ENCODE data around the gene NFATC1.

The NFATC1 gene

DNA sequence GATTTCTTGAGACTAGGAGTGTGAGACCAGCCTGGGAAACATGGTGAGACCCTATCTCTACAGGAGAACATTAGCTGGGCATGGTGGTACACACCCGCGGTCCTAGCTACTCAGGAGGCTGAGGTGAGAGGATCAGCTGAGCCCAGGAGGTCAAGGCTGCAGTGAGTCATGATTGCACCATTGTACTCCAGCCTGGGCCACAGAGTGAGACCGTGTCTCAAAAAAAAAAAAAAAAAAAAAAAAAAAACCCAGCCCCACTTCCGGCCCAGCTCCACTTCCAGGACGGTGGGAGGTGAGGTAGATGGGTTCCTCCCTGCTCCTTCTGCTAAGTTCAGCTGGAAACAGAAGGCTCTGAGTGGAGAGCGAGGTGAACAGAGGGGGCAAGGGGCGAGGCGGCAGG lies 41.4 kb upstream of the NFATC1 start:
- no peak for ATAC-seq
- TF ChIP-seq CSDC2 (CRISPR knock-in tag; IDR thresholded peaks at IDR 0.05) = no peak
- TF ChIP-seq, protein P1, sequence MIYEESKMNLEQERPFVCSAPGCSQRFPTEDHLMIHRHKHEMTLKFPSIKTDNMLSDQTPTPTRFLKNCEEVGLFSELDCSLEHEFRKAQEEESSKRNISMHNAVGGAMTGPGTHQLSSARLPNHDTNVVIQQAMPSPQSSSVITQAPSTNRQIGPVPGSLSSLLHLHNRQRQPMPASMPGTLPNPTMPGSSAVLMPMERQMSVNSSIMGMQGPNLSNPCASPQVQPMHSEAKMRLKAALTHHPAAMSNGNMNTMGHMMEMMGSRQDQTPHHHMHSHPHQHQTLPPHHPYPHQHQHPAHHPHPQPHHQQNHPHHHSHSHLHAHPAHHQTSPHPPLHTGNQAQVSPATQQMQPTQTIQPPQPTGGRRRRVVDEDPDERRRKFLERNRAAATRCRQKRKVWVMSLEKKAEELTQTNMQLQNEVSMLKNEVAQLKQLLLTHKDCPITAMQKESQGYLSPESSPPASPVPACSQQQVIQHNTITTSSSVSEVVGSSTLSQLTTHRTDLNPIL (CRISPR knock-in tag; IDR thresholded peaks at IDR 0.05; ENCODE audit: low read depth) = no peak
- no peak for TF ChIP-seq OSR1 (CRISPR knock-in tag; IDR thresholded peaks at IDR 0.05)
- TF ChIP-seq, protein P2, sequence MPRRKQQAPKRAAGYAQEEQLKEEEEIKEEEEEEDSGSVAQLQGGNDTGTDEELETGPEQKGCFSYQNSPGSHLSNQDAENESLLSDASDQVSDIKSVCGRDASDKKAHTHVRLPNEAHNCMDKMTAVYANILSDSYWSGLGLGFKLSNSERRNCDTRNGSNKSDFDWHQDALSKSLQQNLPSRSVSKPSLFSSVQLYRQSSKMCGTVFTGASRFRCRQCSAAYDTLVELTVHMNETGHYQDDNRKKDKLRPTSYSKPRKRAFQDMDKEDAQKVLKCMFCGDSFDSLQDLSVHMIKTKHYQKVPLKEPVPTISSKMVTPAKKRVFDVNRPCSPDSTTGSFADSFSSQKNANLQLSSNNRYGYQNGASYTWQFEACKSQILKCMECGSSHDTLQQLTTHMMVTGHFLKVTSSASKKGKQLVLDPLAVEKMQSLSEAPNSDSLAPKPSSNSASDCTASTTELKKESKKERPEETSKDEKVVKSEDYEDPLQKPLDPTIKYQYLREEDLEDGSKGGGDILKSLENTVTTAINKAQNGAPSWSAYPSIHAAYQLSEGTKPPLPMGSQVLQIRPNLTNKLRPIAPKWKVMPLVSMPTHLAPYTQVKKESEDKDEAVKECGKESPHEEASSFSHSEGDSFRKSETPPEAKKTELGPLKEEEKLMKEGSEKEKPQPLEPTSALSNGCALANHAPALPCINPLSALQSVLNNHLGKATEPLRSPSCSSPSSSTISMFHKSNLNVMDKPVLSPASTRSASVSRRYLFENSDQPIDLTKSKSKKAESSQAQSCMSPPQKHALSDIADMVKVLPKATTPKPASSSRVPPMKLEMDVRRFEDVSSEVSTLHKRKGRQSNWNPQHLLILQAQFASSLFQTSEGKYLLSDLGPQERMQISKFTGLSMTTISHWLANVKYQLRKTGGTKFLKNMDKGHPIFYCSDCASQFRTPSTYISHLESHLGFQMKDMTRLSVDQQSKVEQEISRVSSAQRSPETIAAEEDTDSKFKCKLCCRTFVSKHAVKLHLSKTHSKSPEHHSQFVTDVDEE (CRISPR knock-in tag; IDR thresholded peaks at IDR 0.05) = no peak
- TF ChIP-seq, protein P3, sequence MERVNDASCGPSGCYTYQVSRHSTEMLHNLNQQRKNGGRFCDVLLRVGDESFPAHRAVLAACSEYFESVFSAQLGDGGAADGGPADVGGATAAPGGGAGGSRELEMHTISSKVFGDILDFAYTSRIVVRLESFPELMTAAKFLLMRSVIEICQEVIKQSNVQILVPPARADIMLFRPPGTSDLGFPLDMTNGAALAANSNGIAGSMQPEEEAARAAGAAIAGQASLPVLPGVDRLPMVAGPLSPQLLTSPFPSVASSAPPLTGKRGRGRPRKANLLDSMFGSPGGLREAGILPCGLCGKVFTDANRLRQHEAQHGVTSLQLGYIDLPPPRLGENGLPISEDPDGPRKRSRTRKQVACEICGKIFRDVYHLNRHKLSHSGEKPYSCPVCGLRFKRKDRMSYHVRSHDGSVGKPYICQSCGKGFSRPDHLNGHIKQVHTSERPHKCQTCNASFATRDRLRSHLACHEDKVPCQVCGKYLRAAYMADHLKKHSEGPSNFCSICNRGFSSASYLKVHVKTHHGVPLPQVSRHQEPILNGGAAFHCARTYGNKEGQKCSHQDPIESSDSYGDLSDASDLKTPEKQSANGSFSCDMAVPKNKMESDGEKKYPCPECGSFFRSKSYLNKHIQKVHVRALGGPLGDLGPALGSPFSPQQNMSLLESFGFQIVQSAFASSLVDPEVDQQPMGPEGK (CRISPR knock-in tag; IDR thresholded peaks at IDR 0.05; ENCODE audit: borderline replicate concordance) = no peak
- TF ChIP-seq ZNF70 (CRISPR knock-in tag; IDR thresholded peaks at IDR 0.05) = no peak
- TF ChIP-seq, protein P4, sequence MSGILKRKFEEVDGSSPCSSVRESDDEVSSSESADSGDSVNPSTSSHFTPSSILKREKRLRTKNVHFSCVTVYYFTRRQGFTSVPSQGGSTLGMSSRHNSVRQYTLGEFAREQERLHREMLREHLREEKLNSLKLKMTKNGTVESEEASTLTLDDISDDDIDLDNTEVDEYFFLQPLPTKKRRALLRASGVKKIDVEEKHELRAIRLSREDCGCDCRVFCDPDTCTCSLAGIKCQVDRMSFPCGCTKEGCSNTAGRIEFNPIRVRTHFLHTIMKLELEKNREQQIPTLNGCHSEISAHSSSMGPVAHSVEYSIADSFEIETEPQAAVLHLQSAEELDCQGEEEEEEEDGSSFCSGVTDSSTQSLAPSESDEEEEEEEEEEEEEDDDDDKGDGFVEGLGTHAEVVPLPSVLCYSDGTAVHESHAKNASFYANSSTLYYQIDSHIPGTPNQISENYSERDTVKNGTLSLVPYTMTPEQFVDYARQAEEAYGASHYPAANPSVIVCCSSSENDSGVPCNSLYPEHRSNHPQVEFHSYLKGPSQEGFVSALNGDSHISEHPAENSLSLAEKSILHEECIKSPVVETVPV (CRISPR knock-in tag; IDR thresholded peaks at IDR 0.05) = no peak
- TF ChIP-seq ZNF8 (CRISPR knock-in tag; IDR thresholded peaks at IDR 0.05) = no peak
- TF ChIP-seq, protein P5, sequence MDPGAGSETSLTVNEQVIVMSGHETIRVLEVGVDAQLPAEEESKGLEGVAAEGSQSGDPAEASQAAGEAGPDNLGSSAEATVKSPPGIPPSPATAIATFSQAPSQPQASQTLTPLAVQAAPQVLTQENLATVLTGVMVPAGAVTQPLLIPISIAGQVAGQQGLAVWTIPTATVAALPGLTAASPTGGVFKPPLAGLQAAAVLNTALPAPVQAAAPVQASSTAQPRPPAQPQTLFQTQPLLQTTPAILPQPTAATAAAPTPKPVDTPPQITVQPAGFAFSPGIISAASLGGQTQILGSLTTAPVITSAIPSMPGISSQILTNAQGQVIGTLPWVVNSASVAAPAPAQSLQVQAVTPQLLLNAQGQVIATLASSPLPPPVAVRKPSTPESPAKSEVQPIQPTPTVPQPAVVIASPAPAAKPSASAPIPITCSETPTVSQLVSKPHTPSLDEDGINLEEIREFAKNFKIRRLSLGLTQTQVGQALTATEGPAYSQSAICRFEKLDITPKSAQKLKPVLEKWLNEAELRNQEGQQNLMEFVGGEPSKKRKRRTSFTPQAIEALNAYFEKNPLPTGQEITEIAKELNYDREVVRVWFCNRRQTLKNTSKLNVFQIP (CRISPR knock-in tag; IDR thresholded peaks at IDR 0.05; ENCODE audit: borderline replicate concordance, low read depth) = no peak
- no peak for TF ChIP-seq ZFP3 (CRISPR knock-in tag; IDR thresholded peaks at IDR 0.05)
- TF ChIP-seq ZFP30 (CRISPR knock-in tag; IDR thresholded peaks at IDR 0.05) = no peak

DNA sequence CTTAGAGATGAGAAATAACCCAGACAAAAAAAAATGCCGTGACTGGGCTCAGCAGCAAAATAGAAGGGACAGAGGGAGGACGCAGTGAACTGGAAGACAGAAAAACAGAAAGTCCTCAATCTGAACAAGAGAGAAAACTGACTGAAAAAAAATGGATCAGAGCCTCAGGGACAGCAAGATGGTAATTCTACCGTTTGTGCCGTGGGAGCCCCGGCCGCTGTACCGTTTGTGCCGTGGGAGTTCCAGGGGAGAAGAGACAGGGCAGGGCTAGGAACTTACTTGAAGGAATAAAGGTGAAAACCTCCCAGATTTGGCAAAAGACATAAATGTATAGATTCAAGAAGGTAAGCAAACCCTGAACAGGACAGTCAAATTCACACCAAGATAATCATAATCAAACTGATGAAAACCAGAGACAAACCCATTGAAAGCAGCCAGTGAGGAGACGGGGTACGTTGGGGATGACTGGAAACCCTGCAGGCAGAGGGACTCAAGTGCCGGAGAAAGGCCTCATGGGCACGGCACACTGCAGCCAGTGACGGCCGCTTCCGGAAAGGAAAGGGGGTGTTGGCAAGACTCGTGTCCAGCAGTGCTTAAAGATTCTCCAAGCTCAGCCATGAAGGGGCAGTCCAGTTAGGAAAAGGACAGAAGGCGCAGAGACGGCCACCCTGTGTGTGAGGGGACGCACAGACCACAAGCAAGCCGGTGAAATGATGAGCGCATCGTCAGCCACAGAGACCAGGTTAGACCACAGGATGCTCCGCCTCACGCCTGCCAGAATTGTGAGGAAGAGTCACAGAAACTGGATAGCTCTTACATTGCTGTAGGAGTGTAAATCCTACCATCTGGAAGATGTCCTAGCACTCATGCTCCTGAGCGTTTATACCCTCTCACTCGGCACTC lies 40.0 kb upstream of the NFATC1 start:
- ATAC-seq = no peak
- no peak for TF ChIP-seq GLIS3 (CRISPR knock-in tag; IDR thresholded peaks at IDR 0.05)
- no peak for TF ChIP-seq ZNF565 (CRISPR knock-in tag; conservative IDR thresholded peaks at IDR 0.05; ENCODE audit: low read depth)
- TF ChIP-seq ESRRG (CRISPR knock-in tag; IDR thresholded peaks at IDR 0.05) = no peak
- no peak for TF ChIP-seq ZFP30 (CRISPR knock-in tag; IDR thresholded peaks at IDR 0.05)
- no peak for TF ChIP-seq TOX (CRISPR knock-in tag; IDR thresholded peaks at IDR 0.05; ENCODE audit: borderline replicate concordance)
- TF ChIP-seq, protein P5 (CRISPR knock-in tag; IDR thresholded peaks at IDR 0.05; ENCODE audit: borderline replicate concordance, low read depth) = no peak
- TF ChIP-seq ZNF8 (CRISPR knock-in tag; IDR thresholded peaks at IDR 0.05) = no peak
- no peak for TF ChIP-seq BACH2 (CRISPR knock-in tag; IDR thresholded peaks at IDR 0.05; ENCODE audit: borderline replicate concordance)
- no peak for TF ChIP-seq TCF4 (CRISPR knock-in tag; IDR thresholded peaks at IDR 0.05; ENCODE audit: borderline replicate concordance)
- TF ChIP-seq, protein P4 (CRISPR knock-in tag; IDR thresholded peaks at IDR 0.05) = no peak
- no peak for TF ChIP-seq SNAI2 (CRISPR knock-in tag; IDR thresholded peaks at IDR 0.05)
- no peak for TF ChIP-seq ARNTL (CRISPR knock-in tag; IDR thresholded peaks at IDR 0.05; ENCODE audit: borderline replicate concordance, low read depth)
- TF ChIP-seq ZFP3 (CRISPR knock-in tag; IDR thresholded peaks at IDR 0.05) = no peak
- TF ChIP-seq CSDC2 (CRISPR knock-in tag; IDR thresholded peaks at IDR 0.05) = no peak
- TF ChIP-seq OSR1 (CRISPR knock-in tag; IDR thresholded peaks at IDR 0.05) = no peak
